Activated CD8-positive, alpha-beta memory T cell treated with anti-CD3 and anti-CD28 coated beads for 48 hours (primary cell): Measurements from ENCODE around the gene IL12A.

Source experiments
- DNase-seq, 3 experiments: peaks; one replicate each; pipeline ENCODE4 v3.0.0-alpha.2; 2020; ENCODE audit warnings: low read depth in 2 of 3, low spot score in 2 of 3

Gene IL12A

GRCh38 chr3:159989973-159990846 is 1.6 kb downstream of the IL12A start:
- DNase-seq, result no peak

- DNase-seq, result no peak
Observed at GRCh38 chr3:159991591-159991990, 3.0 kb downstream of the IL12A start.

- DNase-seq, result no peak
Observed at GRCh38 chr3:159992589-159992988, 4.0 kb downstream of the IL12A start.

GRCh38 chr3:159994182-159994581 is 5.5 kb downstream of the IL12A start:
- DNase-seq, result no peak

GRCh38 chr3:159995091-159995490 is 6.5 kb downstream of the IL12A start:
- DNase-seq, result no peak

GRCh38 chr3:159996018-159996417 is 7.4 kb downstream of the IL12A start:
- no peak for DNase-seq

- DNase-seq, result no peak
Observed at GRCh38 chr3:159996959-159997358, 8.3 kb downstream of the IL12A start.

- DNase-seq, result no peak
Observed at GRCh38 chr3:160001148-160001760, 12.6 kb downstream of the IL12A start.

- DNase-seq, result no peak
Observed at GRCh38 chr3:160001850-160002623, 13.4 kb downstream of the IL12A start.

GRCh38 chr3:160003520-160004128 is 15.0 kb downstream of the IL12A start:
- DNase-seq, result no peak

GRCh38 chr3:160005004-160005403 is 16.4 kb downstream of the IL12A start:
- no peak for DNase-seq

GRCh38 chr3:160006282-160007163 is 17.9 kb downstream of the IL12A start:
- DNase-seq, result no peak

- no peak for DNase-seq
Observed at GRCh38 chr3:160008961-160009360, 20.3 kb downstream of the IL12A start.

GRCh38 chr3:160009525-160009924 is 20.9 kb downstream of the IL12A start:
- no peak for DNase-seq

- no peak for DNase-seq
Observed at GRCh38 chr3:160010578-160010977, 21.9 kb downstream of the IL12A start.

GRCh38 chr3:160012108-160012507 is 23.5 kb downstream of the IL12A start:
- DNase-seq, result no peak

- no peak for DNase-seq
Observed at GRCh38 chr3:160016972-160017371, 28.3 kb downstream of the IL12A start.

GRCh38 chr3:160018959-160019358 is 30.3 kb downstream of the IL12A start:
- no peak for DNase-seq

GRCh38 chr3:160020057-160020711 is 31.5 kb downstream of the IL12A start:
- no peak for DNase-seq

- no peak for DNase-seq
Observed at GRCh38 chr3:160022068-160022467, 33.4 kb downstream of the IL12A start.
